Activated T-cell treated with anti-CD3 and anti-CD28 coated beads, Interleukin-2, amount 50 U/mL, for 24 hours (primary cell): ENCODE data around the gene CYB5R3.
"Not testable (repeated sequence)": the region's sequence is repeated elsewhere in the genome, so short reads cannot be mapped to it uniquely, and the experiment has no call there.

ENCODE experiments used
- DNase-seq: peaks from one replicate; pipeline ENCODE4 v3.0.0-alpha.2; 2020
- H3K27ac Mint-ChIP-seq: 2 replicates; pipeline ENCODE4 v1.8.0; 2020; ENCODE audit warnings: mild to moderate bottlenecking, mixed read lengths
- H3K27me3 Mint-ChIP-seq: 2 replicates; pipeline ENCODE4 v1.8.0; 2020; ENCODE audit warnings: mixed read lengths
- H3K36me3 Mint-ChIP-seq: 2 replicates; pipeline ENCODE4 v1.8.0; 2020; ENCODE audit warnings: low read depth, mixed read lengths
- H3K4me1 Mint-ChIP-seq: 2 replicates; pipeline ENCODE4 v1.8.0; 2020; ENCODE audit warnings: low read depth, mixed read lengths
- H3K4me3 Mint-ChIP-seq: 2 replicates; pipeline ENCODE4 v1.8.0; 2020; ENCODE audit warnings: mild to moderate bottlenecking, moderate library complexity, mixed read lengths
- H3K9me3 Mint-ChIP-seq: 2 replicates; pipeline ENCODE4 v1.8.0; 2020; ENCODE audit warnings: mixed read lengths

Gene CYB5R3

GRCh38 chr22:42626951-42627625, 22.1 kb downstream of the CYB5R3 start:
- Mint-ChIP-seq H3K4me3 (no peak overlapping the region), H3K27me3 (no peaks in the 10 kb centered on the region), H3K9me3 (no peaks in the 10 kb centered on the region), H3K4me1 (no peaks in the 10 kb centered on the region), H3K27ac (no peak overlapping the region), H3K36me3 (peaks cover 86% of the 10 kb centered on the region)
- no peak for DNase-seq

- no peak for DNase-seq
- H3K36me3 Mint-ChIP-seq, result peaks cover 84% of the 10 kb centered on the region
- no peaks in the 10 kb centered on the region for H3K27me3 Mint-ChIP-seq
- H3K4me3 Mint-ChIP-seq, result no peak overlapping the region
- no peaks in the 10 kb centered on the region for H3K9me3 Mint-ChIP-seq
- no peak overlapping the region for H3K27ac Mint-ChIP-seq
- peaks cover 2% of the 10 kb centered on the region for H3K4me1 Mint-ChIP-seq
Observed at GRCh38 chr22:42626431-42626830, 22.8 kb downstream of the CYB5R3 start.

- no peak for DNase-seq
- H3K4me3 Mint-ChIP-seq, result no peak overlapping the region
- H3K4me1 Mint-ChIP-seq, result peaks cover 4% of the 10 kb centered on the region
- no peak overlapping the region for H3K27ac Mint-ChIP-seq
- H3K9me3 Mint-ChIP-seq, result no peaks in the 10 kb centered on the region
- peaks cover 75% of the 10 kb centered on the region for H3K36me3 Mint-ChIP-seq
- H3K27me3 Mint-ChIP-seq, result no peaks in the 10 kb centered on the region
Observed at GRCh38 chr22:42625416-42625815, 23.8 kb downstream of the CYB5R3 start.

GRCh38 chr22:42624551-42625106, 24.6 kb downstream of the CYB5R3 start:
- no peaks in the 10 kb centered on the region for H3K27me3 Mint-ChIP-seq
- DNase-seq, result no peak
- no peaks in the 10 kb centered on the region for H3K9me3 Mint-ChIP-seq
- no peak overlapping the region for H3K27ac Mint-ChIP-seq
- H3K36me3 Mint-ChIP-seq, result peaks cover 72% of the 10 kb centered on the region
- no peak overlapping the region for H3K4me3 Mint-ChIP-seq
- peaks cover 4% of the 10 kb centered on the region for H3K4me1 Mint-ChIP-seq

GRCh38 chr22:42623756-42624441, 25.3 kb downstream of the CYB5R3 start:
- Mint-ChIP-seq H3K4me3 (no peak overlapping the region), H3K36me3 (peaks cover 72% of the 10 kb centered on the region), H3K9me3 (no peaks in the 10 kb centered on the region), H3K27ac (no peak overlapping the region), H3K27me3 (no peaks in the 10 kb centered on the region), H3K4me1 (peaks cover 4% of the 10 kb centered on the region)
- DNase-seq, result no peak

- no peak for DNase-seq
- peaks cover 70% of the 10 kb centered on the region for H3K36me3 Mint-ChIP-seq
- H3K4me1 Mint-ChIP-seq, result peaks cover 4% of the 10 kb centered on the region
- no peak overlapping the region for H3K4me3 Mint-ChIP-seq
- no peaks in the 10 kb centered on the region for H3K27me3 Mint-ChIP-seq
- H3K27ac Mint-ChIP-seq, result no peak overlapping the region
- no peaks in the 10 kb centered on the region for H3K9me3 Mint-ChIP-seq
Observed at GRCh38 chr22:42623301-42623751, 25.9 kb downstream of the CYB5R3 start.

GRCh38 chr22:42622061-42622710, 27.0 kb downstream of the CYB5R3 start:
- H3K4me1 Mint-ChIP-seq, result peaks cover 10% of the 10 kb centered on the region
- DNase-seq, result no peak
- H3K27me3 Mint-ChIP-seq, result no peaks in the 10 kb centered on the region
- no peaks in the 10 kb centered on the region for H3K9me3 Mint-ChIP-seq
- no peak overlapping the region for H3K27ac Mint-ChIP-seq
- H3K4me3 Mint-ChIP-seq, result no peak overlapping the region
- H3K36me3 Mint-ChIP-seq, result peaks cover 61% of the 10 kb centered on the region

GRCh38 chr22:42621505-42622002, 27.6 kb downstream of the CYB5R3 start:
- H3K4me1 Mint-ChIP-seq, result peaks cover 13% of the 10 kb centered on the region
- no peak overlapping the region for H3K4me3 Mint-ChIP-seq
- H3K36me3 Mint-ChIP-seq, result peaks cover 56% of the 10 kb centered on the region
- H3K27ac Mint-ChIP-seq, result no peak overlapping the region
- peak; percentile 71 for DNase-seq
- no peaks in the 10 kb centered on the region for H3K9me3 Mint-ChIP-seq
- H3K27me3 Mint-ChIP-seq, result no peaks in the 10 kb centered on the region

GRCh38 chr22:42620084-42620483, 29.1 kb downstream of the CYB5R3 start:
- no peaks in the 10 kb centered on the region for H3K9me3 Mint-ChIP-seq
- H3K27me3 Mint-ChIP-seq, result no peaks in the 10 kb centered on the region
- H3K36me3 Mint-ChIP-seq, result peaks cover 47% of the 10 kb centered on the region
- no peak for DNase-seq
- H3K27ac Mint-ChIP-seq, result no peak overlapping the region
- no peak overlapping the region for H3K4me3 Mint-ChIP-seq
- H3K4me1 Mint-ChIP-seq, result peaks cover 24% of the 10 kb centered on the region

- no peak overlapping the region for H3K4me3 Mint-ChIP-seq
- H3K27me3 Mint-ChIP-seq, result no peaks in the 10 kb centered on the region
- no peak for DNase-seq
- H3K9me3 Mint-ChIP-seq, result no peaks in the 10 kb centered on the region
- H3K36me3 Mint-ChIP-seq, result peaks cover 45% of the 10 kb centered on the region
- H3K4me1 Mint-ChIP-seq, result peaks cover 25% of the 10 kb centered on the region
- no peak overlapping the region for H3K27ac Mint-ChIP-seq
Observed at GRCh38 chr22:42619261-42620063, 29.7 kb downstream of the CYB5R3 start.

GRCh38 chr22:42617155-42617983, 31.8 kb downstream of the CYB5R3 start:
- DNase-seq, result no peak
- Mint-ChIP-seq H3K4me3 (no peak overlapping the region), H3K27ac (peak overlapping the region; percentile 73), H3K4me1 (peaks cover 36% of the 10 kb centered on the region), H3K36me3 (peaks cover 42% of the 10 kb centered on the region), H3K9me3 (no peaks in the 10 kb centered on the region), H3K27me3 (no peaks in the 10 kb centered on the region)

- DNase-seq, H3K9me3 Mint-ChIP-seq, H3K27me3 Mint-ChIP-seq: not testable (repeated sequence)
- Mint-ChIP-seq H3K36me3 (peaks cover 48% of the 10 kb centered on the region), H3K27ac (peak overlapping the region; percentile 100), H3K4me3 (peak overlapping the region; percentile 90), H3K4me1 (peaks cover 45% of the 10 kb centered on the region)
Observed at GRCh38 chr22:42615860-42616175, 33.4 kb downstream of the CYB5R3 start.

- Mint-ChIP-seq H3K27ac (peak overlapping the region; percentile 100), H3K4me3 (peak overlapping the region; percentile 90), H3K36me3 (peaks cover 52% of the 10 kb centered on the region), H3K4me1 (peaks cover 51% of the 10 kb centered on the region), H3K27me3 (no peaks in the 10 kb centered on the region), H3K9me3 (no peaks in the 10 kb centered on the region)
- DNase-seq, result peak; percentile 88
Observed at GRCh38 chr22:42615092-42615859, 33.9 kb downstream of the CYB5R3 start.
